Measurements from ENCODE around the gene PROSER3. TPM values are rescaled to one million over a fixed set of nuclear protein-coding genes. Genes with fewer than 3 reads are reported as not detected.

Gene PROSER3
- total and polyA plus RNA-seq, 2 donors (not counting 1 experiment from before 2014, with no cell fraction given), result 26.0 to 61.0 TPM

DNA sequence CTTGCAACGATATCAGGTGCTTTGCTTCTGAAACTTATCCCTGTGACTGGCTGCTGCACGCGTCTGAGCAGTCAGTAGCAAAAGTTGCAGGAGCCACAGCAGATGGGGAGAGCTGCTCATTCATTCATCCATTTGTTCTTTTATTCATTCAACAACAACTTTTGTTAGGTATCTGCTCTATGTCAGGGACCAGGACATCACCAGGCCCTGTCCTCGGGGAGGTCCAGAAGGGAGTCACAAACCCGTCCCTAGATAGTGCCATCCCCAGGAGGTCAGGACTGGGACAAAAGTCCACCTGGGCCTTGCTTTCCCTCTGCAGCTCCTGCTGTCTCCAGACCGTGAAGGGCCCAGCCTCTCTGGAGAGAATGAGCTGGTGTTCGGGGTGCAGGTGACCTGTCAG, 20.0 kb downstream of the PROSER3 start:
- intact Hi-C loops (cut with micrococcal nuclease), result no loop called here
- H3K79me2 ChIP-seq (ENCODE audit: control insufficient read depth, insufficient read depth, low read length), result peaks cover 4% of the 10 kb centered on the region
- POLR2A ChIA-PET, result no interaction called here

DNA sequence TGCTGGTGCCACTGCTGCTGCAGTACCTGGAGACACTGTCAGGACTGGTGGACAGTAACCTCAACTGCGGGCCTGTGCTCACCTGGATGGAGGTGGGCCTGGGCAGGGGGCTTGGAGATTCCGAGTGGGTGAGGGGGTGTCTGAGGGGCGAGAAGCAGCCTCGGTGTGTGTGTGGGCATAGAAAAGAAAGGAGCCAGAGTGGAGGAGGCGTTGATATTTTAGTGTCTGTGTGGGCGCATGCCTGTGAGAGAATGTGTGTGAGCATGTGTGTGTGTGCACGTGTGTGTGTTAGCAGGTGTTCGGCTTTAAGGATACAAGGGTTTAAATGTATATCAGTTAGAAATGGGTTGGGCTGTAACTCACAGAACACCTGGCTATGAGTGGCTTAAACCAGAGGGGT, 21.1 kb downstream of the PROSER3 start:
- no peak overlapping the region for H3K27ac Mint-ChIP-seq
- intact Hi-C loops (cut with micrococcal nuclease), result no loop called here
- Histone ChIP-seq H3K4me3 (ENCODE audit: control extremely low read depth in 1 of 5, extremely low read depth in 1 of 5, insufficient read depth in 1 of 5, low read depth in 2 of 5, low read length in 4 of 5) (no peak overlapping the region), H3K4me2 (replicated peaks; ENCODE audit: low read depth, low read length, poor library complexity, severe bottlenecking) (no peak overlapping the region), H3K9me3 (ENCODE audit: control extremely low read depth in 1 of 3, control insufficient read depth in 2 of 3, insufficient read depth in 1 of 3, low read length in 2 of 3) (no peaks in the 10 kb centered on the region), H3K79me2 (ENCODE audit: control insufficient read depth, insufficient read depth, low read length) (peaks cover 4% of the 10 kb centered on the region), H2AFZ (ENCODE audit: insufficient read depth, low read depth, low read length, poor library complexity, severe bottlenecking) (no peak overlapping the region), H3K4me1 (ENCODE audit: control insufficient read depth in 2 of 2, insufficient read depth in 2 of 2, low read length in 2 of 2) (peaks cover 10 to 16% of the 10 kb centered on the region in 2 donors), H3K27me3 (replicated peaks in 1 of 4; ENCODE audit: control extremely low read depth in 1 of 4, control insufficient read depth in 3 of 4, insufficient read depth in 4 of 4, low read length in 3 of 4) (no peaks in the 10 kb centered on the region), H4K20me1 (ENCODE audit: control insufficient read depth, insufficient read depth, low read length, poor library complexity, severe bottlenecking) (no peaks in the 10 kb centered on the region), H3K9ac (ENCODE audit: low read length) (no peak overlapping the region), H3K27ac (ENCODE audit: low read length in 2 of 2) (no peak overlapping the region), H3K36me3 (replicated peaks in 1 of 2; ENCODE audit: control extremely low read depth in 1 of 2, control insufficient read depth in 1 of 2, extremely low read depth in 1 of 2, insufficient read depth in 2 of 2, low read length in 1 of 2) (peaks cover 0 to 5% of the 10 kb centered on the region in 2 experiments)
- DNase-seq, result no peak
- H3K4me3 Mint-ChIP-seq, result no peak overlapping the region
- H3K9me3 Mint-ChIP-seq (ENCODE audit: insufficient read depth), result no peaks in the 10 kb centered on the region
- TF ChIP-seq, protein P1, sequence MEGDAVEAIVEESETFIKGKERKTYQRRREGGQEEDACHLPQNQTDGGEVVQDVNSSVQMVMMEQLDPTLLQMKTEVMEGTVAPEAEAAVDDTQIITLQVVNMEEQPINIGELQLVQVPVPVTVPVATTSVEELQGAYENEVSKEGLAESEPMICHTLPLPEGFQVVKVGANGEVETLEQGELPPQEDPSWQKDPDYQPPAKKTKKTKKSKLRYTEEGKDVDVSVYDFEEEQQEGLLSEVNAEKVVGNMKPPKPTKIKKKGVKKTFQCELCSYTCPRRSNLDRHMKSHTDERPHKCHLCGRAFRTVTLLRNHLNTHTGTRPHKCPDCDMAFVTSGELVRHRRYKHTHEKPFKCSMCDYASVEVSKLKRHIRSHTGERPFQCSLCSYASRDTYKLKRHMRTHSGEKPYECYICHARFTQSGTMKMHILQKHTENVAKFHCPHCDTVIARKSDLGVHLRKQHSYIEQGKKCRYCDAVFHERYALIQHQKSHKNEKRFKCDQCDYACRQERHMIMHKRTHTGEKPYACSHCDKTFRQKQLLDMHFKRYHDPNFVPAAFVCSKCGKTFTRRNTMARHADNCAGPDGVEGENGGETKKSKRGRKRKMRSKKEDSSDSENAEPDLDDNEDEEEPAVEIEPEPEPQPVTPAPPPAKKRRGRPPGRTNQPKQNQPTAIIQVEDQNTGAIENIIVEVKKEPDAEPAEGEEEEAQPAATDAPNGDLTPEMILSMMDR (IDR thresholded peaks at IDR 0.05), result no peak
- no peak for TF ChIP-seq EZH2 (IDR thresholded peaks at IDR 0.05; ENCODE audit: borderline replicate concordance, insufficient read depth, low read depth, low read length, poor library complexity, severe bottlenecking)
- H3K27me3 Mint-ChIP-seq, result no peaks in the 10 kb centered on the region
- CTCF ChIA-PET, result no interaction called here
- POLR2A ChIA-PET, result no interaction called here
- ATAC-seq (ENCODE audit: low read depth), result no peak
- 99% methylated on average over 8 of the region's 8 CpGs for WGBS (ENCODE audit: insufficient coverage)
- H3K4me1 Mint-ChIP-seq, result peaks cover 10% of the 10 kb centered on the region

More for the DNA sequence above, 20.0 kb downstream of the PROSER3 start:
- H3K27me3 Mint-ChIP-seq, result no peaks in the 10 kb centered on the region
- no peak overlapping the region for H3K9ac ChIP-seq (ENCODE audit: low read length)
- no peak overlapping the region for H3K4me2 ChIP-seq (replicated peaks; ENCODE audit: low read depth, low read length, poor library complexity, severe bottlenecking)
- no peaks in the 10 kb centered on the region for H3K27me3 ChIP-seq (replicated peaks in 1 of 4; ENCODE audit: control extremely low read depth in 1 of 4, control insufficient read depth in 3 of 4, insufficient read depth in 4 of 4, low read length in 3 of 4)
- H2AFZ ChIP-seq (ENCODE audit: insufficient read depth, low read depth, low read length, poor library complexity, severe bottlenecking), result no peak overlapping the region
- CTCF ChIA-PET, result interaction anchor here (0.5 kb wide), 1 partner anchor 272 kb away, joined by 3 read pairs; no protein-coding TSS in a partner anchor
- DNase-seq (no peak), ATAC-seq (ENCODE audit: low read depth) (no peak)
- H3K4me3 Mint-ChIP-seq, result peak overlapping the region; percentile 37
- peaks cover 0 to 5% of the 10 kb centered on the region in 2 experiments for H3K36me3 ChIP-seq (replicated peaks in 1 of 2; ENCODE audit: control extremely low read depth in 1 of 2, control insufficient read depth in 1 of 2, extremely low read depth in 1 of 2, insufficient read depth in 2 of 2, low read length in 1 of 2)
- WGBS (ENCODE audit: insufficient coverage), result 82% methylated on average over 7 of the region's 7 CpGs
- peaks cover 10% of the 10 kb centered on the region for H3K4me1 Mint-ChIP-seq
- no peak overlapping the region for H3K27ac ChIP-seq (ENCODE audit: low read length in 2 of 2)
- H3K4me3 ChIP-seq (ENCODE audit: control extremely low read depth in 1 of 5, extremely low read depth in 1 of 5, insufficient read depth in 1 of 5, low read depth in 2 of 5, low read length in 4 of 5), result no peak overlapping the region
- TF ChIP-seq, protein P1 (IDR thresholded peaks at IDR 0.05), result no peak
- TF ChIP-seq EZH2 (IDR thresholded peaks at IDR 0.05; ENCODE audit: borderline replicate concordance, insufficient read depth, low read depth, low read length, poor library complexity, severe bottlenecking), result no peak
- H3K4me1 ChIP-seq (ENCODE audit: control insufficient read depth in 2 of 2, insufficient read depth in 2 of 2, low read length in 2 of 2), result peaks cover 10 to 16% of the 10 kb centered on the region in 2 donors
- no peak overlapping the region for H3K27ac Mint-ChIP-seq
- H3K9me3 ChIP-seq (ENCODE audit: control extremely low read depth in 1 of 3, control insufficient read depth in 2 of 3, insufficient read depth in 1 of 3, low read length in 2 of 3), result no peaks in the 10 kb centered on the region
- H3K9me3 Mint-ChIP-seq (ENCODE audit: insufficient read depth), result no peaks in the 10 kb centered on the region
- no peaks in the 10 kb centered on the region for H4K20me1 ChIP-seq (ENCODE audit: control insufficient read depth, insufficient read depth, low read length, poor library complexity, severe bottlenecking)

Data from B cell (primary cell).